ENCODE measurements around the gene POLD1.

DNA sequence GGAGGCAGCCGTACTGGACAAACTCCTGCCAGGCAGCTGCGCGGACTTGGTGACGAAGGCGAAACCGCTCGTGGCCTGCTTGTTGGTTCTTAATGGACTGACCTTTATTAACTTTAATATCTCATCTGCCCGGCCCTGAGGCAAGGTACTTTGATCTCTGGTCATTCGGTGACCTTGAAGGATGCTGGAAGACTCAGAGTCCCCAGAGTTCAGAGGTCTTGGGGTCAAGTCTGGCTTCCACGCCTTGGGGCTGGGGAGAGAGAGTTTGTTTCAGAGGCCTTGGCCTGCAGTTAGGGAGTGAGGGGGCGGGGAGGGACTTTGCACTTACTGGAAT, 82.5 kb downstream of the POLD1 start:
- TF ChIP-seq, protein P1, sequence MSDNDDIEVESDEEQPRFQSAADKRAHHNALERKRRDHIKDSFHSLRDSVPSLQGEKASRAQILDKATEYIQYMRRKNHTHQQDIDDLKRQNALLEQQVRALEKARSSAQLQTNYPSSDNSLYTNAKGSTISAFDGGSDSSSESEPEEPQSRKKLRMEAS (IDR thresholded peaks at IDR 0.05; ENCODE audit: insufficient read depth, insufficient read length) = no peak
- TF ChIP-seq EZH2 (IDR thresholded peaks at IDR 0.05; ENCODE audit: borderline replicate concordance, low read depth, low read length, severe bottlenecking) = no peak
- TF ChIP-seq, protein P2, sequence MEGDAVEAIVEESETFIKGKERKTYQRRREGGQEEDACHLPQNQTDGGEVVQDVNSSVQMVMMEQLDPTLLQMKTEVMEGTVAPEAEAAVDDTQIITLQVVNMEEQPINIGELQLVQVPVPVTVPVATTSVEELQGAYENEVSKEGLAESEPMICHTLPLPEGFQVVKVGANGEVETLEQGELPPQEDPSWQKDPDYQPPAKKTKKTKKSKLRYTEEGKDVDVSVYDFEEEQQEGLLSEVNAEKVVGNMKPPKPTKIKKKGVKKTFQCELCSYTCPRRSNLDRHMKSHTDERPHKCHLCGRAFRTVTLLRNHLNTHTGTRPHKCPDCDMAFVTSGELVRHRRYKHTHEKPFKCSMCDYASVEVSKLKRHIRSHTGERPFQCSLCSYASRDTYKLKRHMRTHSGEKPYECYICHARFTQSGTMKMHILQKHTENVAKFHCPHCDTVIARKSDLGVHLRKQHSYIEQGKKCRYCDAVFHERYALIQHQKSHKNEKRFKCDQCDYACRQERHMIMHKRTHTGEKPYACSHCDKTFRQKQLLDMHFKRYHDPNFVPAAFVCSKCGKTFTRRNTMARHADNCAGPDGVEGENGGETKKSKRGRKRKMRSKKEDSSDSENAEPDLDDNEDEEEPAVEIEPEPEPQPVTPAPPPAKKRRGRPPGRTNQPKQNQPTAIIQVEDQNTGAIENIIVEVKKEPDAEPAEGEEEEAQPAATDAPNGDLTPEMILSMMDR (IDR thresholded peaks at IDR 0.05; ENCODE audit: extremely low read depth in 1 of 2, insufficient read depth in 1 of 2, low read depth in 1 of 2, low read length in 2 of 2) = no peak
